Activated naive CD8-positive, alpha-beta T cell treated with anti-CD3 and anti-CD28 coated beads, Interleukin-2, amount 50 U/mL, for 24 hours (primary cell): ENCODE measurements around the gene TBX2.
"Not testable (repeated sequence)": the region's sequence is repeated elsewhere in the genome, so short reads cannot be mapped to it uniquely, and the experiment has no call there.

Experiments
- ATAC-seq: fragments of 150-1000 bp; cut with Tn5 transposase; one replicate; pipeline ENCODE4 v1.10.0; 2021
- DNase-seq: peaks from one replicate; pipeline ENCODE4 v3.0.0; 2021
- H3K27ac Mint-ChIP-seq: one replicate; pipeline ENCODE4 v1.8.0; 2021; ENCODE audit warnings: mild to moderate bottlenecking, mixed read lengths
- H3K27me3 Mint-ChIP-seq: one replicate; pipeline ENCODE4 v1.8.0; 2021; ENCODE audit warnings: mixed read lengths
- H3K36me3 Mint-ChIP-seq: one replicate; pipeline ENCODE4 v1.8.0; 2021; ENCODE audit warnings: low read depth, mixed read lengths
- H3K4me1 Mint-ChIP-seq: one replicate; pipeline ENCODE4 v1.8.0; 2021; ENCODE audit warnings: mixed read lengths
- H3K4me3 Mint-ChIP-seq: one replicate; pipeline ENCODE4 v1.8.0; 2021; ENCODE audit warnings: mild to moderate bottlenecking, moderate library complexity, mixed read lengths
- H3K9me3 Mint-ChIP-seq: one replicate; pipeline ENCODE4 v1.8.0; 2021; ENCODE audit warnings: mixed read lengths

The TBX2 gene

DNA sequence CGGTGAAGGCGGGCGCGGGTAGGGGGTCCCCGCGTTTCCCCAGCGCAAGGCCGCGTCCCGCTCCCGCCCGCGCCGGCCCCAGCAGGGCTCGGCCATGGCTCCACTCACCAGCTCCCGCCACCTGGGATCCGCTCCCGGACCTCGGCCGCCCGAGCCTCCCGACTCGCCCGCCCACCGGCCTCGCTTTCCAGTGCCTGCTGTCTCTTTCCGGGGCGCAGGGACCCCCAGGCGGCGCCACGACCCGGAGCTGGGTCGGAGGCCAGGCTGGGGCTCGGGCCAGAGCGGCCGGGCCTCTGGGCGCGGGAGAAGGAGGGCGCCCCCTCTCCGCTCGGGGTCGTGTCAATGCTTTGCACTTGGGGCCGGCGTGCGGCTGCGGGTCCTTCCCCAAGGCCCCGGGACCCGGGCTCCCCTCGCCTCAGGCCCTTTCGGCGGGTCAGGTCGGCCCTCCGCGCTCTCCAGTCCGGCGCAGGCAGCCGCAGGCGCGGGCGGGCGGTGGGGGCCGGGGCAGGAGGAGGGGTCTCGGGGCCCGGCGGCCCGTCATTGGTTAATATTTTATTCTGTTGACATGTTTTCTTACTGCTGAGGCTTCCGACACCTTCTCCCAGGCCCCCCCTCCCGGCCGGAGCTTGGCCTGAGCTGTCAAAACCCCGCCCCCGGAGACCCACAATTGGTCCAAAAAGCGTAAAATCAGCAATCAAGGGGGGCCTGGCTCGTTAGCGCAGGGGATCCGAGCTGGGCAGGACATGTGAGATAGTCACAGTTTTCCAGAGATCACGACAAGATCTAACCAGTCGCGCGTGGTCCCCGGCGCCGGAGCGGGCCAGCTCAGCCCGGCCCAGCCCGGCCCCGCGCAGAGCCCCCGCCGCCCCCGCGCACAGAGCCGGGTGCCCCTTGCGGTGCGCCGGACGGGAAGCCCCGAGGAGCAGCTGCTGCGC lies at the start of gene TBX2:
TBX2 (plus strand) TSS at position 713 of the 935 bp plus-strand sequence. CDS start 334 bp downstream, outside the sequence.
- Mint-ChIP-seq H3K4me1 (peaks cover 43% of the 10 kb centered on the region), H3K27me3 (peaks cover 65% of the 10 kb centered on the region)

DNA sequence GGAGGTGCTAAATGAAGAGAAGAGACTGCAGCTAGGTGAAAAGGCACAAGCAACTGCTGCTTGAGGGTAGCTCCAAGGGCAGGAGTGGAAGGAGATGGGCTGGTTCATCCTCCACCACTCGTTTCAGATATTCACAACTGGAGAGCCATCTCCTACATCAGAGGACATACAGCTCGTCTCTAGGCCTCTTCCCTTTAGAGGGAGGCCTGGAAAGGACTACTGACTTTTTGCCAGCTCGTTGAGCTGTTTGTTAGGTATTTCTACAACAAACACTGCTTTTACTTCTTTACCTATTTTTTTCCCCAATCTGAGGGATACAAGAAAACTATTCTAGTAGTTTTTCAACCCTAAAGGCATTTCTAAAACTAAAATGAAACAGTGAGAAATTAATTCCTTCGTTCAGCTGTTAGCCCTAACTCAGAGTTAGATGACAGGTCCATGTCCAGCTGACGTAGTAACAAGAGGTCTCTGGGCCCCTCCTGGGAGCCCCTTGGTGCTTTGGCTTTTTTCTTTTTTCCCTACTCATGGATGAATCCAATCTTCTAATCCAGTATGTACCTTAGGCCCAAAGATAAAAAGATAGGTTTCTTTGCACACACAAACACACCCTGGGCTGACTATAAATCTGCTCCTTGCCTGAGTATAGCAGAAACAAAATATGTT lies 47.8 kb upstream of the TBX2 start:
- Mint-ChIP-seq H3K27me3 (no peaks in the 10 kb centered on the region), H3K4me3 (no peak overlapping the region), H3K27ac (no peak overlapping the region), H3K36me3 (no peaks in the 10 kb centered on the region), H3K9me3 (no peaks in the 10 kb centered on the region), H3K4me1 (no peaks in the 10 kb centered on the region)
- DNase-seq (no peak), ATAC-seq (no peak)

More for the DNA sequence above, at the start of gene TBX2:
- no peaks in the 10 kb centered on the region for H3K9me3 Mint-ChIP-seq
- no peak for ATAC-seq
- no peak for DNase-seq
- H3K27ac Mint-ChIP-seq = peak within 1 kb of the TSS; percentile 35
- H3K4me3 Mint-ChIP-seq = peak within 1 kb of the TSS; percentile 73
- peaks cover 2% of the 10 kb centered on the region for H3K36me3 Mint-ChIP-seq

GRCh38 chr17:61352408-61352770 lies 47.3 kb upstream of the TBX2 start:
- ATAC-seq = no peak
- H3K4me3 Mint-ChIP-seq = no peak overlapping the region
- H3K9me3 Mint-ChIP-seq = no peaks in the 10 kb centered on the region
- H3K27ac Mint-ChIP-seq = no peak overlapping the region
- no peak for DNase-seq
- no peaks in the 10 kb centered on the region for H3K27me3 Mint-ChIP-seq
- no peaks in the 10 kb centered on the region for H3K4me1 Mint-ChIP-seq
- no peaks in the 10 kb centered on the region for H3K36me3 Mint-ChIP-seq

DNA sequence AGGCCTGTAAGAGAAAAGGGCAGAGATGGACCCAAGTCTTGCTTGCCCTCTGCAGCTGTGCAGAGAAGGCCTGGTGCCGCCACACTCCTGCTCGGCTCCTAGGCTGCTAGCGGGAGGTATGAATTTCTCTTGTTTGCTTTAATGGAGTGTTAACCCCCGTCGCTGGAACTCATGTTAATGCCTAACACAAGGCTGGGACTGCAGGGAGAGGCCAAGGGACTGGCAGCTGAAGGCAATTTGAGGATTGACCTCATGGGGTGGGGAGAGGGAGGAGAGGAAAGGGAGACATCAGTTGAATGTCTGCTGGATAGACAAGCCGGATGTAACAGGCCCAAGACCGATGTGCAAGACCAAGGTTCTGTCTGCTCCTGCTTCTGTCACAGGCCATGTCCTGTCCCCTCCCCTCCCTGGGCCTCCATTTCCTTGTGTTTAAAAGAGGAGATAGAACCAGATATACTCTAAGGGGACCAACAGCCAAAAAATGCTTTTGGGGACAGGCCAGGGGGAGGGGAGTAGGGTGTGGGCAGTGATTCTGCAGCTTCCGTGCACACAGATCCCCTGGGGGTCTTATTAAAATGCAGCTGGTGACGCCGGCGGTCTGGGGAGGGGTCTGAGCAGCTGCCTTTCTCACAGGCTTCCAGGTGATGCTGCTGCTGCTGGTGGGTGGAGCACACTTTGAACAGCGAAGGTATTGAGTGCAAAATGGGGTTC lies 46.7 kb upstream of the TBX2 start:
- H3K4me3 Mint-ChIP-seq = no peak overlapping the region
- no peaks in the 10 kb centered on the region for H3K36me3 Mint-ChIP-seq
- DNase-seq = no peak
- no peaks in the 10 kb centered on the region for H3K9me3 Mint-ChIP-seq
- H3K4me1 Mint-ChIP-seq = no peaks in the 10 kb centered on the region
- no peaks in the 10 kb centered on the region for H3K27me3 Mint-ChIP-seq
- H3K27ac Mint-ChIP-seq = no peak overlapping the region
- no peak for ATAC-seq

- ATAC-seq (no peak), DNase-seq (no peak)
- Mint-ChIP-seq H3K9me3 (no peaks in the 10 kb centered on the region), H3K27me3 (no peaks in the 10 kb centered on the region), H3K27ac (no peak overlapping the region), H3K4me3 (no peak overlapping the region), H3K36me3 (no peaks in the 10 kb centered on the region), H3K4me1 (no peaks in the 10 kb centered on the region)
Measured at GRCh38 chr17:61353615-61354014, 46.0 kb upstream of the TBX2 start.

GRCh38 chr17:61354895-61355874 lies 44.5 kb upstream of the TBX2 start:
- no peak for DNase-seq
- H3K27me3 Mint-ChIP-seq = no peaks in the 10 kb centered on the region
- H3K9me3 Mint-ChIP-seq = no peaks in the 10 kb centered on the region
- no peak overlapping the region for H3K27ac Mint-ChIP-seq
- no peak overlapping the region for H3K4me3 Mint-ChIP-seq
- H3K4me1 Mint-ChIP-seq = no peaks in the 10 kb centered on the region
- no peaks in the 10 kb centered on the region for H3K36me3 Mint-ChIP-seq
- no peak for ATAC-seq

DNA sequence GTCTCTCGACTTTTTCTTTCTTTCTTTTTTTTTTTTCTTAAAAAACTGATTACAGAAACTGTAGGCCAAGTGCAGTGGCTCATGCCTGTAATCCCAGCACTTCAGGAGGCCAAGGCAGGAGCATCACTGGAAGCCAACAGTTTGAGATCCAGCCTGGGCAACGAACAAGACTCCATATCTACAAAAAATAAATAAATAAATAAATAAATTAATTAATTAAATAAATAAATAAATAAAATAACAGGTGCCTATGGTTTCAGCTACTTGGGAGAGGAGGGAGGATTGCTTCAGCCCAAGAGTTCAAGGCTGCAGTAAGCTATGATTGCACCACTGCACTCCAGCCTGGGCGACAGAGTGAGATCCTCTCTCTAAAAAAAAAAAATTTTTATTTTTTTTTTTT lies 42.6 kb upstream of the TBX2 start:
- not testable (repeated sequence) for H3K4me1 Mint-ChIP-seq, ATAC-seq, DNase-seq, H3K27me3 Mint-ChIP-seq, H3K4me3 Mint-ChIP-seq, H3K9me3 Mint-ChIP-seq, H3K27ac Mint-ChIP-seq, H3K36me3 Mint-ChIP-seq

DNA sequence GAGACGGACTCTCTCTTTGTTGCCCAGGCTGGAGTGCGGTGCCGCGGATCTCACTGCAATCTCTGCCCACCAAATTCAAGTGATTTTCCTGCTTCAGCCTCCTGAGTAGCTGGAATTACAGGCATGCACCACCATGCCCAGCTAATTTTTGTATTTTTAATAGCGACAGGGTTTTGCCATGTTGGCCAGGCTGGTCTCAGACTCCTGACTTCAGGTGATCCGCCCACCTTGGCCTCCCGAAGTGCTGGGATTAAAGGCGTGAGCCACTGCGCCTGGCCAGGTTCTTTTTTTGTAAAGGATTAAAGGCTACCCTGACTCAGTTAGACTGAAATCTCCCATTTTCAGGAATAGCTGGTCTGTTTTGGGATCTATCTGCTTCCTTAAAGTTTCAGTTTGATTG lies 40.1 kb upstream of the TBX2 start:
- DNase-seq, ATAC-seq, H3K9me3 Mint-ChIP-seq, H3K4me1 Mint-ChIP-seq, H3K4me3 Mint-ChIP-seq, H3K27ac Mint-ChIP-seq, H3K36me3 Mint-ChIP-seq, H3K27me3 Mint-ChIP-seq: not testable (repeated sequence)

DNA sequence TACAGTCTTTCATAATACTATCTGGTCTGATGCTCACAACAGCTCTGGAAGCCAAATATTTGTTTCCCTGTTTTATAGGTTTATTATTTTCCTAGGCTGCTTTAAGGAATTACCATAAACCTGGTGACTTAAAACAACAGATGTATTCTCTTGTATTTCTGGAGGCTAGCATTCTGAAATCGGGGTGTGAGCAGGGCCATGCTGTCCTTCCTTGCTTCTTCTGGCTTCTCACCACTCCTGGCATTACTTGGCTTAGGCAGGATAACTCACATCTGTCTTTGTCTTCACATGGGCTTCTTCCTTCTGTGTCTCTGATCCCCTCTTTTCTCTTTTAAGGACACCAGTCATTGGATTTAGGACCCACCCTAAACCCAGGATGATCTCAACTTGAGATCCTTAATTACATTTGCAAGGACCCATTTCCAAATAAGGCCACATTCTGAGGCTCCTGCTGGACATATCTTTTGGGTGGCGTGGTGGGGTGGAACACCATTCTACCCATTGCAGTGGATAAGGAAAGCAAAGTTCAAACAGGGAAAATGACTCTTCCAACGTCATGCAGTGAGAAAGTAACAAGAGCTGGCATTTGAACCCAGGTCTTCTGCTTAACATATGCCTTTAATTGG lies 39.2 kb upstream of the TBX2 start:
- no peak for DNase-seq
- no peak overlapping the region for H3K4me3 Mint-ChIP-seq
- no peak overlapping the region for H3K27ac Mint-ChIP-seq
- ATAC-seq = no peak
- no peaks in the 10 kb centered on the region for H3K9me3 Mint-ChIP-seq
- no peaks in the 10 kb centered on the region for H3K36me3 Mint-ChIP-seq
- no peaks in the 10 kb centered on the region for H3K4me1 Mint-ChIP-seq
- no peaks in the 10 kb centered on the region for H3K27me3 Mint-ChIP-seq

DNA sequence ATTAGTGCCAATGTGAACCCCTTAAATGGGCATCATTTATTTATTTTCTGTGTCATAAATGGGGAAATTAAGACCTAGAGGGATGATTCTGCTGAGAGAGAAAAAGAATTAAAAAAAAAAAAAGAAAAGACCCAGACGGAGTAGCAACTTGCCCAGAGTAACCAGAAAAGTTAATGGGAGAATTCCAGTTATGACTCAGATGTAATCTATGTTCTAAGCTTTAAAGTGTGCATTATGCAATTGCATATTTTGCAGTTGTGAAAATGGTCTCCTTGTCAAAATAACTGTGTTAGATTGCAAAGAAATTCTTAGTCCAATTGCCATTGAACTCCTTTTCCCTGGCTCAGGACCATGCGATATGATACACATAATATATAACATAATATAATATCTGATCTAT lies 38.6 kb upstream of the TBX2 start:
- no peak for ATAC-seq
- no peak for DNase-seq
- Mint-ChIP-seq H3K27me3 (no peaks in the 10 kb centered on the region), H3K36me3 (no peaks in the 10 kb centered on the region), H3K27ac (no peak overlapping the region), H3K4me1 (no peaks in the 10 kb centered on the region), H3K4me3 (no peak overlapping the region), H3K9me3 (no peaks in the 10 kb centered on the region)

GRCh38 chr17:61362396-61362795 lies 37.2 kb upstream of the TBX2 start:
- Mint-ChIP-seq H3K4me1 (no peaks in the 10 kb centered on the region), H3K27me3 (no peaks in the 10 kb centered on the region), H3K27ac (no peak overlapping the region), H3K36me3 (no peaks in the 10 kb centered on the region), H3K9me3 (no peaks in the 10 kb centered on the region), H3K4me3 (no peak overlapping the region)
- DNase-seq = no peak
- ATAC-seq = no peak

GRCh38 chr17:61362852-61363600 lies 36.6 kb upstream of the TBX2 start:
- DNase-seq (no peak), ATAC-seq (no peak)
- no peak overlapping the region for H3K27ac Mint-ChIP-seq
- H3K4me3 Mint-ChIP-seq = no peak overlapping the region
- H3K4me1 Mint-ChIP-seq = no peaks in the 10 kb centered on the region
- H3K27me3 Mint-ChIP-seq = no peaks in the 10 kb centered on the region
- no peaks in the 10 kb centered on the region for H3K9me3 Mint-ChIP-seq
- no peaks in the 10 kb centered on the region for H3K36me3 Mint-ChIP-seq
